SU-DHL-6 (cell line): ENCODE data around the gene GRSF1.

ENCODE experiments used
- EZH2phosphoT487 ChIP-seq: fragments of 200-600 bp; sonication (generic), shearing (Covaris generic); conservative IDR thresholded peaks from 2 replicates; pipeline ENCODE4 v1.6.1; 2018; ENCODE audit warnings: mild to moderate bottlenecking, antibody characterized with exemption, low read length, moderate library complexity, mixed read lengths
- TF ChIP-seq, protein P1 (sequence below): fragments of 200-600 bp; sonication (generic); IDR thresholded peaks from one replicate; pipeline ENCODE4 v1.5.1; 2017; ENCODE audit warnings: antibody characterized with exemption, mild to moderate bottlenecking, low read length, moderate library complexity; ENCODE audit not compliant: insufficient read depth, poor library complexity, severe bottlenecking

DNA sequence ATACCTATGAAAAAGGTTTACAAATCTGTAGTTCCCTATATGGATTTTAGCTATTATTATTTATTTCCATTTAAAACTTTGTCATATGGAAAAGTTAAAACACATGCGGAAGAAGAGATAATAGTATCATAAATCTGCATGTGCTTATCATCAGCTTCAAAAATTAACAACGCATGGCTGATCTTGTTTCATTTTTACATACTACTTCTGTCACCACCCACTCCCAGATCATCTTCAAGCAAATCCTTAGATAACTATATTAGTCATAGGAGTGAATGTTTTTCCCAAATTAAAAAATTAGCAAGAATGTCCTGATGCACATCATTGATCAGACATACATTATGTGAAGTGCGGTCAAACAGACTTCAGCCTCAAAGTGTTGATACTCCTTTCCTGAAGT, 37.9 kb upstream of the GRSF1 start:
- TF ChIP-seq, protein P1, sequence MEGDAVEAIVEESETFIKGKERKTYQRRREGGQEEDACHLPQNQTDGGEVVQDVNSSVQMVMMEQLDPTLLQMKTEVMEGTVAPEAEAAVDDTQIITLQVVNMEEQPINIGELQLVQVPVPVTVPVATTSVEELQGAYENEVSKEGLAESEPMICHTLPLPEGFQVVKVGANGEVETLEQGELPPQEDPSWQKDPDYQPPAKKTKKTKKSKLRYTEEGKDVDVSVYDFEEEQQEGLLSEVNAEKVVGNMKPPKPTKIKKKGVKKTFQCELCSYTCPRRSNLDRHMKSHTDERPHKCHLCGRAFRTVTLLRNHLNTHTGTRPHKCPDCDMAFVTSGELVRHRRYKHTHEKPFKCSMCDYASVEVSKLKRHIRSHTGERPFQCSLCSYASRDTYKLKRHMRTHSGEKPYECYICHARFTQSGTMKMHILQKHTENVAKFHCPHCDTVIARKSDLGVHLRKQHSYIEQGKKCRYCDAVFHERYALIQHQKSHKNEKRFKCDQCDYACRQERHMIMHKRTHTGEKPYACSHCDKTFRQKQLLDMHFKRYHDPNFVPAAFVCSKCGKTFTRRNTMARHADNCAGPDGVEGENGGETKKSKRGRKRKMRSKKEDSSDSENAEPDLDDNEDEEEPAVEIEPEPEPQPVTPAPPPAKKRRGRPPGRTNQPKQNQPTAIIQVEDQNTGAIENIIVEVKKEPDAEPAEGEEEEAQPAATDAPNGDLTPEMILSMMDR = no peak
- TF ChIP-seq EZH2phosphoT487 = no peak
